Medulla oblongata (tissue), 1 donor: Measurements from ENCODE around the gene AURKB.
A peak's percentile ranks its signal among the peaks of the same experiment; 100 is the strongest.
"Not testable (repeated sequence)": the region's sequence is repeated elsewhere in the genome, so short reads cannot be mapped to it uniquely, and the experiment has no call there.

Source experiments
- DNase-seq: peaks from one replicate; pipeline ENCODE4 v3.0.0-alpha.2; 2015; ENCODE audit errors: extremely low spot score

AURKB gene

DNA sequence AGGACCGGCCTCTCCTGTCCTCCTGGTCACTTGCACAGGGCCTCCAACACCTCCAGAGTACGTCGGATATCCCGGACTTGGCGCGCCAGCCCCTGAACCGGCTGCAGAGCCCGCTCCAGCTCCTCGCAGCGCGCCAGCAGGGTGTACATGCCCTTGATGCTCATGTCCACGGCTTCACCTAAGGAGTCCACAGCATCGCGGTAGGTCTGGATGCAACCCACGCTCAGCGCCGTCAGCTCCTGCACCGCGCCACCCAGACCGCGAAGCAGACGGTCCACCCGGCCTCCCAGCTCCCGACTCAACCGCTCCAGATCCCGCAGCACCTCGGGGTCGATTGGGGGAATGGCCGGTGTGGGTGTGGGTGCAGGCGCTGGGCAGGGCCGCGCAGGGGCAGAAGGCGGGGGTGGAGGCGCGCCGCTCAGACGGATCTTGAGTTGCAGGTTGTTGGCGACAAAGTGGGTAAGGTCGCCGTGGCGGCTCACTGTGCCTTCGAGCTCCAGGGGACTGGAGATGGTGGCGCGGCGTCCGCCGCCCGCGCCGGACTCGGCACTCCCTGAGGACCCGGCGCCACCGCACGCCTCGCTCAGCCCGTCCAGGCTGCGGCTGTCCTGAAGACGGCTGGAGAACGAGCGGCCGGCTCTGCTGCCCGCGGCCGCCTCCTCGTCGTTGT, 21.2 kb downstream of the AURKB start:
- no peak for DNase-seq

DNA sequence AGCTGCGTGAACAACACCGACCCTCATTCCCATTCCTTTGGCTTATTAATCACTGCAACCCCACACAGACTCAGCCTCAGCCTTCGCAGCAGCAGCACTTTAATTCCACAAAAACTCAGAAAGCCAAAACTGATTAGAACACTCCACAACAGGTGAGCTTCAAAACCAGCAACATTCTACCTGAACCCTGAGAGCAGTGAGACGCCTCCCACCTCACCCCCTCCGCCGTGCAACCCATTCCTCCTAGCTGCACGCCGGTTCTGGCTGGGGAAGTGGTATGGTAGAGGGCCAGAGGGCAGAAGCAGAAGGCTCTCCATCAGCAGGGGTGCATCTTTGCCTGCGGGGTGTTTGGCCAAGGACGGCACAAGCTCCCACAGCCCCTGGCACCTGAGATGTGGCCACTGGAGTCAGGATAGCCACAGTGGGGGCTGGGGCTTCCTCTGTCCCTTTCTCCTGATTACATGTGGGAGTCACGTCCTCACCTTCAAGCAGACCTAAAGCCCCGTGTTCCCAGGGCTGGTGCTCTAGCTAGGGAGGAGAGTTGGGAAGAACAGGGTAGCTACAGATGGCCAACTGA, 22.0 kb downstream of the AURKB start:
- DNase-seq: peak; percentile 43

DNA sequence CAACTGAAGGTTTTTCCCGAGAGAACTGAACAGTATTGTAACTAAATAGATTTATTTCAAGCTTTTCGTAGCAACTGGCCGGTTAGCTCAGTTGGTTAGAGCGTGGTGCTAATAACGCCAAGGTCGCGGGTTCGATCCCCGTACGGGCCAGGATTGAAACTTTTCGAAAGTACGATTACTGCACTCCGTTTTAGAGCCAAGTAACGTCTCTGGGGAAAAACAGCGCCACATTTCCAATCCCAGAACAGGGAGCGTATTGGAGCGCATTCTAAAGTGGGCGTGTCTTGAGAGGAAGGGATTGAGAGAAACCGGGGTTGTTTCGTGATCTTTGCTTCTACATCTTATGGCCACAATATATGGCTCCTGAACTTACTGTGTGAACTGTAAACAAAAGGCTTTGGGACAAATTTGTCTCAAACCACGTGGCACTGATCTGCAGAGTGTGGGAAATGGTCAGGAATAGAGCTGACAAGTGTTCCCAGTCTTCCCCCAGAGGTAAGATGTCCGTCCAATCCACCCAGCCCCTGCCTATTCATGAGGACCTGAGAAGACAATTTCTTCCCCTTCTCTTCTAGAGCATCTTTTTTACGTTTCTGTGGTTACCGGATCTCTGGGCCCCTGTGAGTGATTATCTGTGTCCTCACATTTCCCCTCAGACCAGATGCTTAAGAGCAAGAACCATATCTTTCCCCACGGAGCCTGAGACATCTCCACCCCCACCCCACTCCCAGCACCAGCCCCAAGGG, 22.7 kb downstream of the AURKB start:
- DNase-seq: peak; percentile 95

DNA sequence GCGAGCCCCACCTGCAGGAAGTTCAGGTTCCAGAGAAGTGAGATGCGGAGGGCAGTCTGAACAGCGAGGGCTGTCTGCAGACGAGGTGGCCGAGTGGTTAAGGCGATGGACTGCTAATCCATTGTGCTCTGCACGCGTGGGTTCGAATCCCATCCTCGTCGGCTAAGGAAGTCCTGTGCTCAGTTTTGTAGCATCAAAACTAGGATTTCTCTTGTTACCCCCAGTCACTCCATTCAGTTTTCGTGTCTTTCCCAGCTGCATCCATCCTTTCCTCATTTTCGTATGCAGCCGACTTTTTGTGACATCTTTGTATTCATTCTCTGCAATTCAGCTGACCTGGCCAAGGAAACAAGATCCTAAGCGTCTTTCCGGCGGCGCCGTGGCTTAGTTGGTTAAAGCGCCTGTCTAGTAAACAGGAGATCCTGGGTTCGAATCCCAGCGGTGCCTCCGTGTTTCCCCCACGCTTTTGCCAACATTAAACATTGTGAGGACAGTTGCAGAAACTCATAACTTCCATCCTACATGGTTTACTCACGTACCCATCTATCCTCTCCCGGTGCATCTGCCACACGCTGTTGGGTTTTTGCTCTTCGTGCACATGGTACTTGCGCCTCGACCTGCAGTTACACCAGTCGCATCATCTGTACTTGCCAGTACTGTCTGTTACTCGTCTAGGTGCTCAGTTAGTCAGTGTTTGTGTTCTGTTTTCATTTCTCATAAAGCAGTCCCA, 23.4 kb downstream of the AURKB start:
- peak; percentile 97 for DNase-seq

DNA sequence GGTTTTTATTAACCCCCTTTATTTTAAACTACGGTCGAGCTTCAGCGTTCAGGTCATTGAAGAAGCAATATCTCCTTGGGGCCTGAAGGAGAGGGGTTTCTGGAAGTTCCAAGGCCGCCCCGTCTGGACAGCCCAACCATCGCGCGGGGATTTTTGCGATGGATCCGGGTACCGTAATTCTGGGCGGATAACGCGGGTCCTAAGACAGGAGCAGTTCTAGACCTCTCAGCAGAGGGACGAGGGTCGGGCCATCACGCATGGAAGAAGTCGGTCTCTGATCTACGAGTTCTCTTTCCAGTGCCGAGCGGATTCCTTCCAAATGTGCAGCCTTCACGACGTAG, 24.0 kb downstream of the AURKB start:
- DNase-seq: no peak

DNA sequence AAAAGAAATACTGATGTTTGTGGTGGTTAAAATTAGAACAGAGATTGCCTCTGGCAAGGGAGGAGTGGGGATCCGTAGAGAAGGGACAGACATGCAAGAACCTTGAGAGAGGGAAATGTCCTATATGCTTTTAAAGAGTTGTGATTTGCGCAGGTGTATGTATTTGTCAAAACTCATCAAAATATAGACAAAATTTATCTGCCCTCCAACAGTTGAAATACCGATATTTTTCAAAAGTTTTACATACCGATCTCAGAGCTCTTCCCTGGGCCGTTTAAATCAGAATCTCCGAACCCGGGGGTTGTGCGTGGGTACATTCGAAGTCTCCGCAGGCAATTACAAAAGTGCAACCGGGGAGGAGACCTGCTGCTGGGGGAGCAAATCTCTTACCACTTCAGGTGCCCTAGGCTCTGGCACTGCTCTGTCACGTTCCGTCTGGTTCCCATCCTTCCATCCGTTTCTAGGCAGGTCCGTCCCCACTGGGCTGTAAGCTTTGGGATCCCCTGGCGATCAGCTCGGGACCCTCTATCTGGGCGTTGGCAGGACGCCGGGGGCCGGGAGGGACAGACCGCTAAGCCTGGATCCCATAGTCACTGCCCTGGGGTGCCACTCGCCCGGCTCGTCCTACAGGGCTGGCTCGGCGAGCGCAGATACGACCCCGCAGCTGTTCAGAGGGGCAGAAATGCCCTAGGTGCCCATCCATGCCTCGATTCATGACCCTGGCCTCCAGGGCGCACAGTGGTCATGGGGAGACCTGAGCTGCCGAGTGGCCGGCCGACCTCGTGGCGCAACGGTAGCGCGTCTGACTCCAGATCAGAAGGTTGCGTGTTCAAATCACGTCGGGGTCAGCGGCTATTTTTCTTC, 24.6 kb downstream of the AURKB start:
- peak; percentile 92 for DNase-seq

DNA sequence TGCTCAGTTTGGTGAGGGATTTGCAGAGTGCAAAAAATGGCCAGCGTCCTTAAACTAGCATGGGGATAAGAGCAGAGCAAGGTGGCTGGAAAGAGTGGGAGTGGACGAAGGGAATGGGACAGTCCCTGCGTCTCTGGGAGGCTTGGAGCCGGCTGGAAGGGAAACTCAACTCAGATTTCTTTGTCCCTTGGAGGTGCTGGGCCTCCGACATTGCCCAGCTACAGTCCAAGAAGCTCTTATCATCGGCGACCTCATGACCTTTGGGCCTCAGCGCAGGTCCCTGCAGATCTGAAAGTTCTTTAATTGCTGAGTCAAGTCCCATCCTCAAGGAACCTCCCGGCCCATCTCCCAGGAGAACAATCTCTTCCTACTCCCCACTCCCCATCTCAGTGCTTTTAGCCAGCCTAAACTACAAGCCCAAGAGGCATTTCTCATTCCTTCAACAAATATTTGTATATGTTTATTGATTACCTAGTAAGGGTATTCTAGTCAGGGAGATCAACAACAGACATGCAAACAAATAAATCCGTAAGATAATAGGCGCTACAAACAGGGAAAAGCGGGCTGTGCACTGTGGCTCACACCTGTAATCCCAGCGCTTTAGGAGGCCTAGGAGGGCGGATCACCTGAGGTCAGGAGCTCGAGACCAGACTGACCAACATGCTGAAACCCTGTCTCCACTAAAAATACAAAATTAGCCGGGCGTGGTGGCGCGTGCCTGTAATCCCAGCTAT, 33.2 kb downstream of the AURKB start:
- no peak for DNase-seq

DNA sequence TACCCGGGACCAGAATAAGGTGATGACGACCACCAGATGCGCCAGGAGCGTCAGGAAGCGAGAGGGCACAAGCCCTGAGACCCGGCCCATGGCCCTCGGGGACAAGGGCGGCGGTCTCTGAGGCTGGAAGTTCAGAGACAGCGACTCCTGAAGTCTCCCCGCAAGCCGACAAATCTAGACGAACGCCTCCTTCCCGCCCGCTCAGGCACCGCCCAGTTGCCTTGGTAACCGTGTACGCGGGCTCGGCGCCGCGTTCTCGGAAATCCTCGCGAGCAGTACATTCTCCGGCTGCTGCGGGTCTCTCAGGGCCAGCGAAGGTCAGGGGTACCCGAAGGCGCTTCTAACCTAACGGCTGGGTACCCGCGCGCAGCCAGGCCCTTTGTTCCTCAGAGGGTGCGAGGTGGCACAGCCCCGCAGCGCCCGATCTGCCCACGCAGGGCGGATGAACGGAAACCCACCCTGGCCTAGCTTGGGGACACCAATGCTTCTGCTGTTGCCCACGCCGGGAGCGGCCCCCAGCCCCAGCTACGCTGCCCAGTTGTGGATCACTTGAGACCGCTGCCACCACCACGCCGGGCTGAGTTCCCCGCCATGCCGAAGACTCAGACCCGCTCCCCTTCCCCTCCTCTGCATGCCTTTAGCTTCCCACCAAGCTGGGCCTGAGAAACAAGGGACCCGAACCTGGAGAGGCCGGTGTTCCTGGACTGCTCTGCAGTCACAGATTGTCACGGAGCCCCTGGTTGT, 34.0 kb downstream of the AURKB start, which contains the start of gene TMEM107:
TMEM107 (minus strand) TSS at position 184 of the 744 bp plus-strand sequence; CDS start at position 90, 94 bp downstream.
- peak; percentile 86 for DNase-seq

DNA sequence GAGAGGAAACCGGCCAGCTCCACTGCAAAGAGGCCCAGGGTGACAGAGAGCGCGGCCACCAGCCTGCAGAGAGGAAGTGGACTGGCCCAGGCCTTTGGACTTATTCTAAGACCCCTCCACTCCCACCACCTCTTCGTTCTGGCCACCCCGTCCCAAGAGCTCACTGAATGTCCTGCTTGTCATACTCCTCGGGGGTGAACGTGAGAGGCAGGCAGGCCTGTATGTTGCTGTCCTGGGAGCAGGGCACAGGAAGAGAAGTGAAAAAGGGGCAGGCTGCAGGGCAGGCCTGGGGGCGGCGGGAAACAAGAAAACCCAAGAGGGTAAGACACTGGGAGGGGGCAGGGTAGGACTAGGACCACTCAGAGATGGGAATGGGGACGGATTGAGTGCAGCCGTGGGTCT, 34.6 kb downstream of the AURKB start:
- no peak for DNase-seq

DNA sequence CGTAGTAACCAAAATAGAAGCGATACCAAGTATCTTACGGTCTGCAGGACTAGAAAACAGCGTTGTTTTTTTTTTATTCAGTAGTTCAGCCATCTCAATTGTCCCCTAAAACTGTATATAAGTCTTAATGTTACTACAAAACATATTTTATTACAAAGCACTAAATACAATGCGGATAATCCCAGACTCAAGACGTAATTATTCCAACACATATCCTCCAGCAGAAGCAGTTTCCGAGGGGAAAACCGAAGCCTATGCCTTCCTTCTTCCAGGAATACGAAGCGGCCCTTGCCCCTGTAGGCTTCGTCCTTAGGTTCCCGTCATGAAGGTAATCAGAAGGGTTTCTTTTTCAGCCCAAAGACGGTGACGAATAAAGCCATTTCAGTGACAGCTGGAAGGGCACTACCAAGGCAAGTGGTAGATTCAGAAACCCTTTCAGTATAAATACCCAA, 36.5 kb downstream of the AURKB start:
- DNase-seq: no peak

DNA sequence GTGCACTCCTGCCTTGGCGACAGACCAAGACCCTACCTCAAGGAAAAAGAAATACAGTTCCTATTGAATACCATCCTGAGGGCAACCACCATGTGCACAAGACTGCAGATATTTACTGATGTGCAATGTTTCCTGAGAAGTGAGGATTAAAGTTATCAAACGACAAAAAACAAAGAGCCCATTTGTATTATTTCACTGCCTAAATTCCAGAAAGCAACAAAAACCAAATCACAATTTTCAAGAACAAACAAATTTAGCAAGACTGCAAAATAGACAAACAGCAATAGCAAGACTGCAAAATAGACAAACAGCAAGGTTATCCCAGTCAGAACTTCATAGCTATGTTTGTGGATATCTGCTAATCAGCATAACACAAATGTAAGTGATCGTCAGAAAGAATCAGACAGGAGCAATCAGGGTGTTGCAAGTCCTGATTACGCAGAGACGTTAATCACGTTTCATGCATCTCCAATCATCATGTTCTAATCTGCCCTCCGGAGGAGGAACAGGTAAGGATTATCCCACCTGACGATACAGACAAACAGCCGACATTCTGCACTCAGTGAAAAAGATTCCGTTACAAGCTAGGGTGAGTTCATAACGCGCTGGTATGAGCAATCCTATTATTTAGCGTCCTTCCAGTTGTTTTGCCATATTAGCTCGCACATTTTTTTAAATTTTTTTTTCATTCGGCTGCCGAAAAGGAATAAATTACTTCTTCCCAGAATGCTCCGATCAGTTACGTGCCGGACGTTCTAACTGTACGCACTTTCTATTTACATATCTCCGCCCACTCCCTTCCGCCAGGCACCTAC, 37.1 kb downstream of the AURKB start:
- DNase-seq: peak; percentile 95

DNA sequence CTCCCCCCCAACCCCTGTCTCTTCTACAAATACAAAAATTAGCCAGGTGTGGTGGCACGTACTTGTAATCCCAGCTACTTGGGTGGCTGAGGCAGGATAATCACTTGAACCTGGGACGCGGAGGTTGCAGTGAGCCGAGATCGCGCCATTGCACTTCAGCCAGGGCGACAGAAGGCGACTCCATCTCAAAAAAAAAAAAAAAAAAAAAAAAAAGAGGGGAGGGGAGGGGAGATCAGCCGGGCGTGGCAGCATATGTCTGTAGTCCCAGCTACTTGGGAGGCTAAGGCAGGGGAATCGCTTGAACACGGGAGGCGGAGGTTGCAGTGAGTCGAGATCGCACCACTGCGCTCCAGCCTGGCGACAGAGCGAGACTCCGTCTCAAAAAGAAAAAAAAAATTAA, 40.2 kb downstream of the AURKB start:
- DNase-seq: not testable (repeated sequence)

DNA sequence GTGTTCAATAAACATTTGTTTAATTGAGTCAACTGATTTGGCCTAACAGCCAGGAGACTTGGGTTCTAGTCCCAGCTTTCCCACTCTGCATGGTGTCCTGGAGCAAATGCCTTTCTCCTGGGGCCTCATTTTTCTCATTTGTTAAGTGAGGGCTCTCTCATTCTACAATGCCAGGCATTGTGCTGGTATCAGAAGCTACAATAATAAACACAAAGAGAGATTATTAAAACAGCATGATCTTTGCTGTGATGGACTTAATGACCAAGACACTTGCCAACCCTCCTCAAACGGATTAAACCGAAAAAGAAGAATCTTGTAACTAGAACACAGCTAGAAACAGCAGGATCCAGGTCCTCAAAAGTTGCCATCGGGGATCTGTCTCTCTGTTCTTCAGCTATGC, 42.8 kb downstream of the AURKB start:
- no peak for DNase-seq

DNA sequence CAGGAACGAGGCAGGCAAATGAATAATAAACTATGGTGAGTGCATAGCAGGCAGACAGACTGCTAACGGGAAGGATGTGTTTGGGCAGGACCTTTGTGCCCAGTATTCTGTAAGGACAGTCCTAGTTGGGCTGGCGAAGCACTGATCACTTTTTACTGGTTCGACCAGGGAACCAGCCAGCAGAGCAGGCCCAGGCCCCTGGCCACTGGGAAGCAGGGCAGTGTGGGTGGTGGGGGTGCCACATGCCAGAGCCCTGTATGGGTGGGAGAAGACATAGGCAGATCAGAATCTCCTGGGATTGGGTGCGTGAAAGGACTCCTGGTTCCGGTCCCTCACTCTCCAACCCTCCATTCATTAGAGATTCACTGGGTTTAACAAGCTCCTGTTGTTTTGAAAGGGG, 43.6 kb downstream of the AURKB start:
- no peak for DNase-seq

DNA sequence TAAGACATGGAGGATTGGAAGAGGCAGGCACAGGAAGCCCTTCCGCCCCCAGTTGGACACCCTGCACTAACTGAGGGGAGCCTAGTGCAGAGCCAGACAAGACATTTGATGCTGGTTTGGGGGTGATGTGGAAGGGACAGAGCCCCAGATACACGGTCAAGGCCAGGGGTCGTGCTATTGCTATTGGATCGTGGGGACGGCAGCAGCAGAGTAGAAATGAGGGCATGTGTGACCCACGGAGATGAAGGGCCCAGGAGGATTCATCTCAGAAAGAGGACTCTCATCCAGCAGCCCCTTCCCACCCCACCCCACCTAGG, 45.6 kb downstream of the AURKB start:
- DNase-seq: no peak

DNA sequence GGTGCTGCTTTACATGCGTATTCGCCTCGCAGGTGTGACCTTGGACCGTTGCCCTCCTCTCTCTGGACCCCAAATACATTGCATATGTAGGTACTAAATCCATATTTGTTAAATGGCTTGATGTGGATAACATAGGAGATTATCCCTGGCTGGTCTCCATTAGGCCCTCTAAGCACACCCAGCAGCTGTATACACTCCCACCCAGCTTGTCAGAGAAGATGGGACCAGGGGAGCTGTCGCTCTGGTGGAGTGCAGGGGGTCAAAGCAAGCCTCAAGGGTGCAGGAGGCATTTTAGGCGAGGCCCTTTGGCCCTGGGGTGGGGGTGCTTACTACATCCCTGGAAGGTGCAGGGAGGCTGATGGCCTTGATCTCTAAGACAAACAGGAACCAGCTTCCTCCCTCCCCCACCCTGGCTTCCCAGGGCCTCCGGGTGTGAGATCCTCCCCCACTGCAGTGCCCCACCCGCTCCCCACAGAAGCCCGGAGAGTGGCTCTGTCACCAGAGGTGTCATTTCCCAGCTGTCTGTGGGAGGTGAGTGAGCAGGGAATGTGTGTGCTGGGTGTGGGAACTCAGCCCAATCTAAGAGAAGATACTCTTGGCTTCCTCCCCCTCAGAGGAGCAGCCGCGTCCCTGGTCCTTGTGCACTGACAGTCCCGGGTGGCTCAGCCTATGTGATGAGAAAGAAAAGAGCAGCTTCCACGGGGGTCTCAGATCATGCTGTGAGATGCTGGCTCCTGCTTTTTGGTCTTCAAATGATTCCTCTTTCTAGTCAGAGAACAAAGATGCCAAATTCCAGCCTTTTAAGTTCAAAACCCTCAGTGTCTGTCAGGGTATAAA, 46.2 kb downstream of the AURKB start:
- peak; percentile 72 for DNase-seq

DNA sequence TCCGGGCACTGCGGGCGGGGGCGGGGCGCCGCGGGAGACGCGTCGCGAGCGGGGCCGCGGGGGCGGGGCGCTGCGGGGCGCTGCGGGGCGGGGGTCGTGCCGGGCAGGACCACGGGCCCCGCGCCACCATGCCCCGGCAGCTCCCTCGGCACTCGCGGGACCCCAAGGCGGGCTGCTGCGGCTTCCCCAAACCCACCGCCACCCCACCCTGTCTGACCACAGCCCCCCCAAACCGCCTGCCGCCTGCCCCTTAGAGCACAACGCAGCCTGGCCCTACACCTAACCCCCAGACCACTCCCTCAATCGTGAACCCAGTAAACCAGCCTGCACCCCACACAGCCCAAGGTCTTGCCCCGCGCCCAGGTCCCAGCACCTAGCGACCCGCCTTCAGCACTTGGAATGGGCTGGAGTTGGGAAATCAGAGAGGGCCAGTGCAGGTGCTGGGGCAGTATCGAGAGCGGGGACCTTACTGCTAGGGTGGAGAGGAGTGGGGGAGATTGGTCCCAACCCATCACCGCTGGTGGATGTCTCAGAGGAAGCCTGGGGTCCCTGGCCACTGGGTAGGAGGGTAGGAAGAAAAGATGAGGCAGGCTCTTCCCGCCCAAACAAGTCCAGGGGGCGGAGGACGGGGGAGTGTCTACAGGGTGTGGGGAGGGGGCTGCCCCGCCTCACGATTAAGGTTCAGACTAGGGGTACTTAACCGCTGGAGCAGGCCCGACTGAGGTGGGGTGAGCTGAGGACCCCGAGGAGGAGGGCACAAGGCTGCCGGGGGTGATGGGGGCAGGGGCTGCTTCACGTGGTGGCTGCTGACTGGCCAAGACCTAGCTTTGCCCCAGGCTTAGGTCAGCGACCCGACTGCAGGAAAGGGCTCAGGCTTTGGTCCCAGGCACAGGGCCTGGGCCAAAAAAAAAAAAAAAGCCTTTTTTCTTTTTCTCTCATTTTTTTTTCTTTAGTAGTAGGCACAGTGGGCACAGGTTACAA, 47.1 kb downstream of the AURKB start:
- DNase-seq: peak; percentile 30
